HG03432 (cell line): Measurements from ENCODE around the gene GPX5.
"Not testable (repeated sequence)": the region's sequence is repeated elsewhere in the genome, so short reads cannot be mapped to it uniquely, and the experiment has no call there.

Experiments
- ATAC-seq: cut with Tn5 transposase; IDR thresholded peaks from one replicate; pipeline ENCODE4 v1.9.1; 2021; ENCODE audit warnings: mild to moderate bottlenecking, moderate library complexity; ENCODE audit not compliant: unreplicated experiment

Gene GPX5, protein sequence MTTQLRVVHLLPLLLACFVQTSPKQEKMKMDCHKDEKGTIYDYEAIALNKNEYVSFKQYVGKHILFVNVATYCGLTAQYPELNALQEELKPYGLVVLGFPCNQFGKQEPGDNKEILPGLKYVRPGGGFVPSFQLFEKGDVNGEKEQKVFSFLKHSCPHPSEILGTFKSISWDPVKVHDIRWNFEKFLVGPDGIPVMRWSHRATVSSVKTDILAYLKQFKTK

DNA sequence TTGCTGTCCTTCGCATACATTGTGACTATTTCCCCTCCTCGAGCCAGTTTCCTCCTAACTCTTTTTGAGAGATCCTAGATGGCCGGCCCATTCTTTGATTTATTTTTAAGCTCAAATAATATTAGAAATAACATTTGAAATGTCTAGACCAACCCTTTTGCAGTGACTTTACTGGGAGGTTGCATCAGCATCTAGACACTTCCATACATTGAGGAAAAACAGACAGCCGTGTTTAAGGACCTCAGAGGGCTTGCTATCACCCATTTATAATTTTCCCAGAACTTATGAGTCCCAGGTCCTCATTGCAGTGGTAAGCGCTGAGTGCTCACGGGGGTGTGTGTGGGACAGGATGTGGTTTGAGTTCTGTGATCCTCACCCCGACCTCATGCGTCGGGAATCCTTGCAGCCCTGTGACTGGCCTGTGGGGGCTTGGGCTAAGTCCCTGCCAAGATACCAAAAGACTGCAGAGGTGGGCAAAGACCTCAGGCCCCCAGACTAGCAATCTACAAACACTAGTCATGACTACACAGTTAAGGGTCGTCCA, at the start of gene GPX5:
GPX5 (plus strand) TSS at position 386 of the 544 bp plus-strand sequence; CDS start at position 519, 133 bp downstream.
- ATAC-seq: no peak

DNA sequence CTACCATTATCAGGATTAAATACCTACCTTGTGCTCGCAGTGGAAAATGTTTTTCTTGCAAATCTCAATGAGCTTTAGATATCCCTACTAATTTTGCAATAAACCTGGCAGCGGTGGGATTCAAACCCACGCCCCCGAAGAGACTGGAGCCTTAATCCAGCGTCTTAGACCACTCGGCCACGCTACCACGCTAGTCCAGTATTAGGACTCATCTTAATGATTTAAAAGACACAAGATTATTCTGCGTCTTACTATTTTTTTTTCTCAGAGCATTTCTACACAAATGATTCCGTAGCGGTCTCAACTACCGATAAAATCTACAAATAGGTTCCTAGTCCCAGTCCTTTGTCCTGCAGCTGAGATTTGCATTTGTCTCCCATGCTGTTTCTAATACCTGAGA, 47.2 kb upstream of the GPX5 start:
- no peak for ATAC-seq

DNA sequence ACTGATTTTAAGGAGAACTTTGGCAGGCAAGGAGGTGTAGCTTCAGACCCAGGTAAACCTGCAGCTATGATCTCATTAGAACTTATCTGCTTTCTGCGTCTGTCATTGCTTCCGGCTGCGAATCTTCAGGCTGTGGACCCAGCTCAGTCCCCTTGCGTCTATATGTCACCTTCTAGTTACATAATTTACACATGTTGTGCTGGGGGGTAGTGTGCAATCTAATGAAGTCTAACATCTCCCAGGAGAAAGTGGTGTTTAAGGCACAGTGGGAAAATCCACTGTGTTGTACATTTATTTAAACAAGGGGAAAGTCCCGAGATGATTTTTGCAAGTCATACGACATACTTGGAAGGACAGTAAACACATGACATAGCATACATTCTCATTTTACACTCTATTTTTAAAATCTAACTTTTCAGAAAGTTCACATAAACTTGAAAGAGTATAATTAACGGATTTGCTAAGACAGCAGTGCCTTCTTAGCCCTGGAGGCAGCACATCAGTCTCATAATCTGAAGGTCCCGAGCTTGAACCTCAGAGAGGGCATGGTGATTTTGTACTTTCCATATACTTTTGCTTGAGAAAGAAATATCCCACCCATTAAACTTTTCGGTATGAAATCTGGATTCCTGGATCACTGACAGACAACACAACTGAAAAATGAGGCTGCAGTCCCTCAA, 45.3 kb upstream of the GPX5 start:
- ATAC-seq: no peak

DNA sequence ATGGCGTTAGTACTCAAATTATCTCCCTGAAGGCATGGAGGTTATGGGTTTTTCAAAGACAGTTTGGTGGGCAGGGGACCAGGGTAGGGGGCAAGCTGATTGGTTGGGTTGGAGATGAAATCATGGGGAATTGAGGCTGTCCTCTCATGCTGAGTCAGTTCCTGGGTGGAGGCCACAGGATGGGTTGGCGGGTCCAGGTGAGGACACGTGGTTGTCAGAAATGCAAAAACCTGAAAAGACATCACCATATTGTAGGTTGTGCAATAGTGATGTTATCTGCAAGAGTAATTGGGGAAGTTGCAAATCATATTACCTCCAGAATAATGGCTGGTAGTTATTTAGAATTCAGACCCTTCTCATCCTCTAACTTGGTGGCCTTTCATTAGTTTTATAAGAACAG, 40.2 kb upstream of the GPX5 start:
- no peak for ATAC-seq

DNA sequence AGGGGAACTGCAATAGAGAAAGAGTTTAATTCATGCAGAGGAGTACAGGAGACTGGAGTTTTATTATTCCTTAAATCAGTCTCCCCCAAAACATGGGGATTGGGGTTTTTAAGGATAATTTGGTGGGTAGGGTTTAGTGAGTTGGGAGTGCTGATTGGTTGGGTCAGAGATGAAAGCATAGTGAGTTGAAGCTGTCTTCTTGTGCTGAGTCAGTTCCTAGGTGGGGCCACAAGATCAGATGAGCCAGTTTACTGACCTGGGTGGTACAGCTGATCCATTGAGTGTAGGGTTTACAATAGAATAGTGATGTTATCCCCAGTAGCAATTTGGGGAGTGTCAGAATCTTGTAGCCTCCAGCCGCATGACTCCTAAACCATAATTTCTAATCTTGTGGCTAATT, 39.1 kb upstream of the GPX5 start:
- ATAC-seq: no peak

DNA sequence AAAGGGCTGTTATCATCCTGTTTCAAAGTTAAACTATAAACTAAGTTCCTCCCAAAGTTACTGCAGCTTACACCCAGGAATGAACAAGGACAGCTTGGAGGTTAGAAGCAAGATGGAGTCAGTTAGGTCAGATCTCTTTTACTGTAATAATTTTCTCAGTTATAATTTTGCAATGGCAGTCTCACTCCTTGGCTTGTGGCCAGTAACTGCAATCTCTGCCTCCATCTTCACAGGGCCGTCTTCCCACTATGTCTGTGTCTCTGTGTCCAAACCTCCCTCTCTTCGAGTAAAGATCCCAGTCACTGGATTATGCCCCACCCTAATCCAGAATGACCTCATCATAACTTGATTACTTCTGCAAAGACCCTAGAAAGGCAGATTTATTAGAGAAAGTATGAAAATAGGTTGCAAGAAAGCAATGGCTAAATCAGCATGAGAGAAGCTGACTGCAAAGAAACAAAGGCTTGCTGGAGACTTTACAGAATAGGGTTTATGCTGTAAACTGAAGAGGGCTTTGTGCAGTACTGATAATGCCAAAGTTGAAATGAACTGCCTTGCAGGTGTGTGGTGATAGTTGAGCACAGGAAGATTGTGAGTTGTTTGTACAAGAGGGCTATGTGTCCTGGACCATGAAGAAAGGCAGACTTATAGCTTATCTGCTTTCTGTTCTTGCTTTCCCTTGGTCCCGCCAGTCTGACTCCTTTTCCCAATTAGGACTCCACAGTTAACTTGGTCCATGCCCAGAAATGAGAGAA, 38.5 kb upstream of the GPX5 start:
- no peak for ATAC-seq

DNA sequence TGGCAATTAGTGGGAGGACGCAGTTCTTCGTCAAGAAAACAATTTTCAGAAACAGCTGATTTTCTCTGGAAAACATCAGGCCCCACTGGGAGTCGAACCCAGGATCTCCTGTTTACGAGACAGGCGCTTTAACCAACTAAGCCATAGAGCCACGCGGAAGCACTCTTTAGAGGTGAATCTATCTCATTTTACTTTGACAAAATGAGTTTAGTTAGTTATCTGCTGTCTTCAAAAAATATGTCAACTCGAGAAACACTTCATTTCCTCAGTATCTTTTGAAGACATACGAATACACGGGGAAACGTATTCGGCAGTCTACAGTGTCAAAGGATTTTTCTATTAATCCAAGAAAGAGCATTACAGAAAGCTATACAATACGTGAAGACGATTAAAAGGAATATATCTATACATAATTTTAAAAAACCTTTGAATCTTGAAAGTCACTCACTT, 36.7 kb upstream of the GPX5 start:
- ATAC-seq: no peak

DNA sequence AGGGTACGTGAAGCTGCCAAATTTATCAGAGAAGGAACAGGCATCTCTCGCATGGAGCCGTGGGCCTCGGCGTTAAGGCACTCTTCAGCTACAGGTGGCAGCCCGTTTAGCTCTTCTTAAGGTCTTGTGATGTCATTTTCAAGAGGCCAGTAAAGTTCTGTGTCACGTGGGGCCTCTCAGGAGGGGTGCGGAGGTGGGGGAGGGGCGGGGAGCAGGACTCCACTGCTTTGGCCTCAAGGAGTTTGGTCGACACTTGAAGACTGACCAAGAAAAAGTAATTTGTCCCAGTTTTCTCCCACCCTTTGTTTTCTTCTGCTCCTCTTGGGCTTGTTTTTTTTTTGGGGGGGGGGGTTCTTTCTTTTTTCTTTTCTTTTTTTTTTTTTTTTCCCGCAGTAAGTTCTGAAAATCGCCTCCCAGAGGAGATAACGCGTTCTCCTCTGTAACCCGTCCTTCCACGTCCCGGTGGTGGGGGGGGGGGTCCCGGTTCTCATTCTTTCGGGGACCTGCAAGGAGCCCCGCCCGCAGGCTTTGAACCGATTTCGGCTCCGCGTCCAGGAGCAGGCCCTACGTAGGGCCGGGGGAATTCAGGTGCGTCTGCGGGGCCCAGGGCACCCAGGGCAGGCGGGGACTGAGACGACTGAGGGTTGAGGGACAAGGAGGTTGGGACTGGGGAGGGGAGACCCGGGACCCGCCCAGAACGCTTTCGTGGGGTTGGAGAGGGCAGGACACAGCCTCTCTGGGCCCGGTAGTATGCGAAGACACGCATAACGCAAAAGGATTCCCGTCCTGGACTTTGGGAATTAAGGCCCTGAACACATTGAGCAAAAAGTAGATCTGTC, 36.1 kb upstream of the GPX5 start:
- peak; percentile 76 for ATAC-seq

DNA sequence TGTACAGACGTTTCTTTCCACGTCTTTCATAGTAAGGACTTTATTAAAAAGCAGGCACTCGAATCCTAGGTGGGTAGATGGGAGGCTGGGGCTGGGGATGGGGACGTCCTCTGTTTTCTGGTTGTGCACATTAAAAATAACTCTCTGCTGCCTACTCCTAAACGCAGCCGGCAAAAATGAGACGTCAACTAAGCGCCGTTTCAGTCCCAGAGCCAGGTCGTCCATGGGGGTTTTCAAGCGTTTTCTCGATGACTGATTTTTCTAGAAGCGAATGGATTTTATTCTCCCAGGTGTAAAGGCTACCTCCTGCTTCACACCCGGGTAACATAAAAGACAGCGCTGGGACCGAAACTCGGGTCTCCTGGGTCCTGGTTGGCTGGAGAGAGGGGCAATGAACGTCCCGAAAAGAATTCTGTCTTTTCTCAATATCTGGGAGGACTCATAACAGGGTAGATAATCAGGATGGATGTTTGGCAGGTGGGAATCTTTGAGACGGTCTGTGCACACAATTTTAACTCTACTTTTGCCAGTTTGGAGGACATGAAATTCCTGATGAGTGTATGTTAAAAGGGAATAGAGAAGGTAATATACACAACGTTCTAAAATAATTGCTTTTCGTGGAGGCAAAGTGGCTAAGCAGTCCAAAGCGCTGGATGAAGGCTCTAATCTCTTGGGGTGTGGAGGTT, 35.3 kb upstream of the GPX5 start:
- ATAC-seq: peak; percentile 24

DNA sequence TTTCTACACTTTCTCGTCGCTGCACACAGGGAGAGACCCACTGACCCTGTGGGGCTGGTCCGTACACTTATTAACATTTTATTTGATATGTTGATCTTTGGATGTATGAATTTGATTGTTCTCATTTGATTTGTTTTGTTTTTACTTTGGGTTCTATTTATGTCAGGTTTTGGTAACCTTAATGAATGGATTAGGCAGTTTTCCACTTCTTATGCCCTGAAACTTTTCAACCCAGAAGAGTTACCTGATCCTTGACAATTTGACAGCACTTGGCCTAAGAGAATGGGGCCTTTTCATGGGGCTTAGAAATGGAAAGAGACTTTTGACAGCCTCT, 33.7 kb upstream of the GPX5 start:
- ATAC-seq: no peak

DNA sequence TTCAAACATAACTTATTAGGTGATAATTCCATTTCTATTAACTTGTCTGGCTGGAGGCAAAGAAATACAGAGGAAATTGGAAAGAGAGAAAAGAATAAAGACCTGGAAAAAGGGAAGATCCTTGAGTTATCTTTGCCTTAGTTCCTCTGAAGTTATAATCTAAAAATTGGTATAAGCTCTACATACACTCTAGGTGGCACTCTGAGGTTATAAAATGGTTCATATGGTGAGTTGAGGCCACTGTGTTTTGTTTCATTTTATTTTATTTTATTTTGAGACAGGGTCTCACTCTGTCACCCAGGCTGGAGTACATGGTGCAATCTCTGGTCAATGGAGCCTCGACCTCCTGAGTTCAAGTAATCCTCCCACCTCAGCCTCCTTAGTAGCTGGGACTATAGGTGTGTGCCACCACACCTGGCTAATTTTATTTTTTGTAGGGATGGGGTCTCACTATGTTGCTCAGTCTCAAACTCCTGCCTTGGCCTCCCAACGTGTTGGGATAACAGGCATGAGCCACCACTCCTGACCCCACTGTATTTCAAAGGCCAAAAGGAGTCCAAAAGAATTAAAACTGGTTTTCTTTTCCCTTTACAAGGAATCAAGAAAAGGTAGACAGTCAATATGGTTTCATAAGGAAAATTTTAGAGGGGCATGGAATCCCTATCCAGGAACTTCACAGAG, 29.4 kb upstream of the GPX5 start:
- ATAC-seq: no peak

DNA sequence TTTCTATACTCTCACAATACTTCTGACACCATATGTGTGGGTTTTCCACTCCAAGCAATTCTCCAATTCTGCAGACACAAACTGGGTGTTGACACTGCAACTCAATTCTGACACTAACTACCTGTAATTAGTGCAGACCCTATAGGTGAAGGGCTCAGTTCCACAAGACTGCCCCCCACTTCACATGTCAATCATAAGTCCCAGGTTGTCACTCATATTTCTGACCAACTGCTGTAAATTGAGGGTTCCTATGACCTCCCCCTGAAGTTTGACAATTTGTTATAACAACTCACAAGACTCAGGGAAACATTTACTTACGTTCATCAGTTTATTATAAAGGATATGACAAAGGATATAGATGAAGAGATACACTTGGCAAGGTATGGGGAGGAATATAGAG, 28.4 kb upstream of the GPX5 start:
- no peak for ATAC-seq

DNA sequence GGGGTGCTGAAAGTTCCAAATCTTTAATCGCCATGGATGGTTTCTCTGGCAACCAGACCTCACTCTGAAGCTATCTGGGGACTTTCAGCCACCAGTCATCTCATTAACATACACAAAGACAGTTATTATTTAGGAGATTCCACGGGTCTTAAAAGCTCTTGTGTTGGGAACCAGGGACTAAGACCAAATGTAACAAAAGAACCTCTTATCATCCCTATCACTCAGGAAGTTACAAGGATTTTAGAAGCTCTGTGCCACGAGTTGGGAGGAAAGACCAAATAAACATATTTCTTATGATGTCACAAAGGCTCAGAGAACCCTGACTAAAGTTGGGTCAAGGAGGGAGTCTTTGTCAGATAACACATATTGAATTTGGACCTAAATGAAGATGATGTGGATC, 27.8 kb upstream of the GPX5 start:
- ATAC-seq: no peak

DNA sequence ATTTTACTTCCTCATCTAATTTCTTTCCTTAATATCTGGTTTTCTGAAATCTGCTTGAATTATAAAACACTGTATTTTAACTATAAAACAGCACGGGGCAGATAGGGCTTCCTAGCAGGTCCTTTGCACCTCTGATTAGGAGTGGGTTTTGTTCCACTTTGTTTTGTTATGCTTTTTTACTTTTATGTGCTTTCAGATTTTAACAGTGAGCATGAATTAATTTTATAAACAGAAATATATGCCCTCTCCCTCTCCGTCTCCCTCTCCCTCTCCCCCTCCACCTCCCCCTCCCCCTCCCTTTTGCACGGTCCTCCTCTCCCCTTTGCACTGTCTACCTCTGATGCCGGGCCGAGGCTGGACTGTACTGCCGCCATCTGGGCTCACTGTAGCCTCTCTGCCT, 24.4 kb upstream of the GPX5 start:
- no peak for ATAC-seq

DNA sequence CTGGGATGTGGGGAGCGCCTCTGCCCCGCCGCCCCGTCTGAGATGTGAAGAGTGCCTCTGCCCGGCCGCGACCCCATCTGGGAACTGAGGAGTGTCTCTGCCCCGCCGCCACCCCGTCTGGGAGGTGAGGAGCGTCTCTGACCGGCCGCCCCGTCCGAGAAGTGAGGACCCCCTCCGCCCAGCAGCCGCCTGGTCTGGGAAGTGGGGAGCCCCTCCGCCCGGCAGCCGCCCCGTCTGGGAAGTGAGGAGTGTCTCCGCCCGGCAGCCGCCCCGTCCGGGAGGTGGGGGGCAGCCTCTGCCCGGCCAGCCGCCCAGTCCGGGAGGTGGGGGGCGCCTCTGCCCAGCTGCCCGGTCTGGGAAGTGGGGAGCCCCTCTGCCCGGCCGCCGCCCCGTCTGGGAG, 23.5 kb upstream of the GPX5 start:
- not testable (repeated sequence) for ATAC-seq

DNA sequence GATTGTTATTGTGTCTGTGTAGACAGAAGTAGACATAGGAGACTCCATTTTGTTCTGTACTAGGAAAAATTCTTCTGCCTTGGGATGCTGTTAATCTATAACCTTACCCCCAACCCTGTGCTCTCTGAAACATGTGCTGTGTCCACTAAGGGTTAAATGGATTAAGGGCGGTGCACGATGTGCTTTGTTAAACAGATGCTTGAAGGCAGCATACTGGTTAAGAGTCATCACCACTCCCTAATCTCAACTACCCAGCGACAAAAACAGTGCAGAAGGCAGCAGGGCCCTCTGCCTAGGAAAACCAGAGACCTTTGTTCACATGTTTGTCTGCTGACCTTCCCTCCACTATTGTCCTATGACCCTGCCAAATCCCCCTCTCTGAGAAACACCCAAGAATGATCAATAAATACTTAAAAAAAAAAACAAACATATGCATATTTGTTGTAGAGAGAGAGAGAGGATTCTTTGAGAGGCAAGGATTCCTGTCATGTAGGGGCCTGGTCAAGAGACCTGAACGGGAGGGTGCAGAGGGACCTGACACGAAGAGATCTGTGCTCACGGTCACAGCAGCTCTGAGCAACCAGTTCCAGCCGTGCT, 22.9 kb upstream of the GPX5 start:
- ATAC-seq: not testable (repeated sequence)

DNA sequence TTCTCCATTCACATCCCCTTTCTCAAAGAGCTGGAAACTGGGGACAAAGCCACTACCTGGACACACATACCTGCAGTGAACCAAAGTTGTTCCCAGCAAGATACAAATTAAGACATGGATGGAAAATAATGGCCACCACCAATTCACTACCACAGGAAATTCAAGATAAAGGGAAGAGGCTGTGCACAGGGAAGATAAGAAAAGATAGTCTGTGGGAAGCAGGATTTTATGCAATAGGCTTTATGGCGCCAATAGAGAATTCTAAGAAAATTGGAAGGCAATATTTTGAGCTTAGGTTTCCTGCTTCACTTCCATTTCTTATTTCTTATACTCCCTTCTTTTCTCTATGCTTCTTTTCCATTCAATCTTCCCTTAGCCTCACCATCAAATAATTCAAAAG, 19.9 kb upstream of the GPX5 start:
- ATAC-seq: no peak

DNA sequence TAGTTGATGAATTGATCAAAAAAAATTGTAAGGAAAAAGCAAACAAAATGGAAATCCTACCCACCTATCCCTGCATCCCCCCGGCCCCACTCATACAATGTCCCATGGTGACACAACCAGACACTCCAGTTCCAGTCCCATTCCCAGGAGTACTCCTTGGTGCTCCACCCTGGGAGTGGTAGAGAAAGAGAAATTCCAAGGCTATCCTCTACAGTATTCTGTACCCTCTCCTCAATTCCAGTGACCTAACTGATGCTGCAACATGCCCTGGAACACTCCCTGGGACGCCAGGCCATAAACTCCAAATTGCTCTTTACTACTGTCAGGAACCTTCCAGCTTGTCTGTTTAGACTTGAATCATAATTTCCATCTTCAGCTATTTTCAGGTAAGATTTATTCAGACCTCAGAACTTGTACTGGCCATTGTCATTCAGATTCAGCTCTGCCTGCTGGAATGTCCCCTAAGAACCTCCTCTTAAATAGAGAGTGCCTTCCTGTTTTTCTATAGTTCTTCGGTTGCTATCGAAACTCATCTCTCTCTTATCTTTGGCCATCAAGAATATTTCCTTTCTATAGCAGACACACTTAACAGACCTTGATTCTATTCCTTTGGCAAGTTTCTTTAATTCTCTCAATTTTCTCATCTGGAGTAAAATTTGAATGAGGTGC, 18.7 kb upstream of the GPX5 start:
- no peak for ATAC-seq
